ENCODE data around the gene C8A. TPM values are rescaled to one million over a fixed set of nuclear protein-coding genes. Genes with fewer than 3 reads are reported as not detected.
A peak's percentile ranks its signal among the peaks of the same experiment; 100 is the strongest.

Gene C8A
- total and polyA plus RNA-seq, 4 donors, result 144 to 669 (median 275) TPM

- TF ChIP-seq JUND (IDR thresholded peaks at IDR 0.05), result no peak
Measured at GRCh38 chr1:56868761-56869160, 14.2 kb downstream of the C8A start (continued).

- Histone ChIP-seq H3K9me3 (ENCODE audit: control insufficient read depth in 4 of 4, low read length in 3 of 4) (no peaks in the 10 kb centered on the region), H3K4me3 (ENCODE audit: low read depth in 1 of 3, low read length in 3 of 3) (no peak overlapping the region), H3K27me3 (ENCODE audit: control insufficient read depth in 4 of 4, insufficient read depth in 4 of 4, low read length in 3 of 4) (no peaks in the 10 kb centered on the region), H3K27ac (ENCODE audit: low read depth in 1 of 2, low read length in 2 of 2) (no peak overlapping the region), H3K9ac (ENCODE audit: low read depth in 1 of 2, low read length in 2 of 2) (no peak overlapping the region), H3K36me3 (ENCODE audit: control insufficient read depth in 4 of 4, insufficient read depth in 3 of 4, low read depth in 1 of 4, low read length in 3 of 4) (peaks cover 6 to 88% (median 61%) of the 10 kb centered on the region in 4 donors), H3K4me1 (ENCODE audit: control insufficient read depth in 4 of 4, insufficient read depth in 4 of 4, low read length in 3 of 4) (peaks cover 0 to 4% (median 2%) of the 10 kb centered on the region in 4 donors)
- no peak for TF ChIP-seq FOXA1 (IDR thresholded peaks at IDR 0.05)
- TF ChIP-seq ATF3 (IDR thresholded peaks at IDR 0.05), result no peak
- TF ChIP-seq SP1 (IDR thresholded peaks at IDR 0.05), result no peak
- TF ChIP-seq YY1 (IDR thresholded peaks at IDR 0.05), result no peak
- no peak for TF ChIP-seq RAD21 (IDR thresholded peaks at IDR 0.05)
- TF ChIP-seq MAX (IDR thresholded peaks at IDR 0.05), result no peak
- TF ChIP-seq RXRA (IDR thresholded peaks at IDR 0.05), result no peak
- no peak for TF ChIP-seq JUND (IDR thresholded peaks at IDR 0.05)
- no peak for TF ChIP-seq EGR1 (IDR thresholded peaks at IDR 0.05; ENCODE audit: low read depth in 2 of 2)
- no peak for DNase-seq (ENCODE audit: low spot score)
Measured at GRCh38 chr1:56872597-56872996, 18.0 kb downstream of the C8A start.

GRCh38 chr1:56873213-56873612 lies 18.6 kb downstream of the C8A start:
- no peak for DNase-seq (ENCODE audit: low spot score)
- Histone ChIP-seq H3K9ac (ENCODE audit: low read depth in 1 of 2, low read length in 2 of 2) (no peak overlapping the region), H3K27me3 (ENCODE audit: control insufficient read depth in 4 of 4, insufficient read depth in 4 of 4, low read length in 3 of 4) (no peaks in the 10 kb centered on the region), H3K36me3 (ENCODE audit: control insufficient read depth in 4 of 4, insufficient read depth in 3 of 4, low read depth in 1 of 4, low read length in 3 of 4) (peaks cover 6 to 87% (median 57%) of the 10 kb centered on the region in 4 donors), H3K9me3 (ENCODE audit: control insufficient read depth in 4 of 4, low read length in 3 of 4) (no peaks in the 10 kb centered on the region), H3K4me1 (ENCODE audit: control insufficient read depth in 4 of 4, insufficient read depth in 4 of 4, low read length in 3 of 4) (peaks cover 0 to 9% (median 4%) of the 10 kb centered on the region in 4 donors), H3K27ac (ENCODE audit: low read depth in 1 of 2, low read length in 2 of 2) (peak overlapping the region in 1 of 2 donors; percentile 2), H3K4me3 (ENCODE audit: low read depth in 1 of 3, low read length in 3 of 3) (no peak overlapping the region)
- TF ChIP-seq MAX (IDR thresholded peaks at IDR 0.05) (no peak), GABPA (IDR thresholded peaks at IDR 0.05 in 1 of 2, conservative IDR thresholded peaks at IDR 0.05 in 1 of 2) (no peak)
- 91% methylated on average over 1 of the region's 1 CpG for WGBS

- 89% methylated on average over 4 of the region's 4 CpGs for WGBS
- no peaks in the 10 kb centered on the region for H3K9me3 ChIP-seq (ENCODE audit: control insufficient read depth in 4 of 4, low read length in 3 of 4)
- H3K9ac ChIP-seq (ENCODE audit: low read depth in 1 of 2, low read length in 2 of 2), result no peak overlapping the region
- H3K27ac ChIP-seq (ENCODE audit: low read depth in 1 of 2, low read length in 2 of 2), result no peak overlapping the region
- H3K4me3 ChIP-seq (ENCODE audit: low read depth in 1 of 3, low read length in 3 of 3), result no peak overlapping the region
- no peak for DNase-seq (ENCODE audit: low spot score)
- no peaks in the 10 kb centered on the region for H3K27me3 ChIP-seq (ENCODE audit: control insufficient read depth in 4 of 4, insufficient read depth in 4 of 4, low read length in 3 of 4)
- H3K36me3 ChIP-seq (ENCODE audit: control insufficient read depth in 4 of 4, insufficient read depth in 3 of 4, low read depth in 1 of 4, low read length in 3 of 4), result peaks cover 6 to 77% (median 52%) of the 10 kb centered on the region in 4 donors
- peaks cover 0 to 9% (median 4%) of the 10 kb centered on the region in 4 donors for H3K4me1 ChIP-seq (ENCODE audit: control insufficient read depth in 4 of 4, insufficient read depth in 4 of 4, low read length in 3 of 4)
- TF ChIP-seq GABPA (IDR thresholded peaks at IDR 0.05 in 1 of 2, conservative IDR thresholded peaks at IDR 0.05 in 1 of 2) (no peak), MAX (IDR thresholded peaks at IDR 0.05) (no peak), HNF4G (IDR thresholded peaks at IDR 0.05) (no peak), RXRA (IDR thresholded peaks at IDR 0.05) (no peak), CTCF (IDR thresholded peaks at IDR 0.05; ENCODE audit: low read depth, low read length, missing input control) (no peak), FOXA1 (IDR thresholded peaks at IDR 0.05) (no peak), ZBTB33 (IDR thresholded peaks at IDR 0.05) (no peak)
Measured at GRCh38 chr1:56874689-56875088, 20.1 kb downstream of the C8A start.
